LNCAP (cell line): Measurements from ENCODE around the gene KRTAP10-7.

Experiments
- CTCF ChIP-seq: fragments of 450-650 bp; IDR thresholded peaks from 2 replicates; pipeline ENCODE4 v1.5.1; 2017; ENCODE audit warnings: mild to moderate bottlenecking

The KRTAP10-7 gene

DNA sequence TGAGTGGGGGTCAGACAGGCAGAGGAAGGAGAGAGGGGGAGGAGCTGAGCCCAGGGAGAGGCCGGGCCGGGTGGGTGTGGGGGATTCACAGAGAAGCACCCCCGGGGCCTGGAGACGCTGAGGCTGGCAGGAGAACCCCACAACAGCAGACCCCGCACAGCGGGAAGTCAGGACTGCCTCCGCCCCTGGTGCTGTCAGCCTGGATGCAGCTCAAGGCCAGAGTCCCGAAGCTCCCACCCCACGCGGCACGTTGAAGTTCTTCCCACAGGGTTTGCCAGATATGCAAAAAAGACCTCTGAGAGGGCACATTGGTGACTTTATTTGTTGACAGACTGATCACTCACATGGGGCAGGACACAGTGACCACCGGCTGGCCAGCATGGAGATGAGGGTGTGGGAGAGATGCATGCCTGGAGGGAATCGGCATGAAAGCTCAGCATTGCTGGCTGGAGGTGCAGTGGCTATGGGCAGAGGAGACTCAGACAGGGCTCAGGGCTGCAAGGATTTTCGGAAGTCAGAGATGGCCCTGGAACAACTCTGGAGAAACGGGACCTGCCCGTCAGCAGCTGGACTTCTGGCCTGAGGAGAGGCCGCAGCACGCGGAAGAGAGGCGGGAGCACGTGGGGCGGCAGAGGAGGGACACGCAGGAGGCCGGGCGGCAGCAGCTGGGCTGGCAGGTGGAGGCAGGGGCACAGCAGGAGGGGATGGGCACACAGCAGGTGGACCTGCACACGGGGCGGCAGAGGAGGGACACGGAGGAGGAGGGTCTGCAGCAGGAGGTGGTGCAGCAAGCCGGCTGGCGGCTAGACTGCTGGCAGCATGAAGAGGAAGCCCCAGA lies 42.7 kb upstream of the KRTAP10-7 start:
- TF ChIP-seq CTCF: no peak

- no peak for TF ChIP-seq CTCF
These were observed 41.7 kb upstream of the KRTAP10-7 start, which contains the start of gene KRTAP10-3 for GRCh38 chr21:44558695-44559094. Gene KRTAP10-3, minus strand, starts transcription at chr21:44558795. Its CDS starts 80 bp downstream, at chr21:44558715.

DNA sequence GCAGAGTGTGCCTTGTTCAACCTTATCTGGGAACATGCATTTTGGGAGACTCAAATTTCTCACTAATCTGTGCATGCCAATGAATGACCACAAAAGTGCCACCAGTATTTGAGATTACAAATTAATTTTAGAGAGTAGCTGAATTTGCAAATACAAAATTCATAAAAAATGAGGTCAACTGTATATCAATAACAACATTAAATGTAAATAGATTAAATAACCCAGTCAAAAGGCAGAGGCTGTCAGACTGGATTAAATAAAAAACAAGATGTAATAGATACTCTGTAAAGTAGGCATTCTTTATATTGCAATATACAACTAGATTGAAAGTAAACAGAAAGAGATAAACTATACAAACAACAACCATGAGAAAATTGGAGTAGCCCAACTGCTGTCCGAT lies 36.3 kb upstream of the KRTAP10-7 start:
- TF ChIP-seq CTCF: no peak

GRCh38 chr21:44564886-44565598 lies 35.4 kb upstream of the KRTAP10-7 start:
- TF ChIP-seq CTCF: no peak

DNA sequence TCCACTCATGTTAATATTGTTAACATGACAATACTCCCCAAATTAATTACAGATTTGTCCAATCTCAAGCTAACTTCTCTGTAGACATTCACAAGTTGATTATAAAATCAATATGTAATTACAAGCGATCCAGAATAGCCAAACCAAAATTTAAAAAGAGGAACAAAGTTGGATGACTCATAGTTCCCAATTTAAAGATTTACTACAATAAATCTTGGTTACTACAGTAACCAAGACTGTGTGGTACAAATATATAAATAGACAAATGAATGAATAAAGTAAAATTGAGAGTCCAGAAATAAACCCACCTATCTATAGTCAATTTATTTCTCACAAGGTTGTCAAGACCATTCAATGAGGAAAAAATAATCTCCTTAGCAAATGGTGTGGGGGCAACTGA lies 34.0 kb upstream of the KRTAP10-7 start:
- TF ChIP-seq CTCF: no peak

DNA sequence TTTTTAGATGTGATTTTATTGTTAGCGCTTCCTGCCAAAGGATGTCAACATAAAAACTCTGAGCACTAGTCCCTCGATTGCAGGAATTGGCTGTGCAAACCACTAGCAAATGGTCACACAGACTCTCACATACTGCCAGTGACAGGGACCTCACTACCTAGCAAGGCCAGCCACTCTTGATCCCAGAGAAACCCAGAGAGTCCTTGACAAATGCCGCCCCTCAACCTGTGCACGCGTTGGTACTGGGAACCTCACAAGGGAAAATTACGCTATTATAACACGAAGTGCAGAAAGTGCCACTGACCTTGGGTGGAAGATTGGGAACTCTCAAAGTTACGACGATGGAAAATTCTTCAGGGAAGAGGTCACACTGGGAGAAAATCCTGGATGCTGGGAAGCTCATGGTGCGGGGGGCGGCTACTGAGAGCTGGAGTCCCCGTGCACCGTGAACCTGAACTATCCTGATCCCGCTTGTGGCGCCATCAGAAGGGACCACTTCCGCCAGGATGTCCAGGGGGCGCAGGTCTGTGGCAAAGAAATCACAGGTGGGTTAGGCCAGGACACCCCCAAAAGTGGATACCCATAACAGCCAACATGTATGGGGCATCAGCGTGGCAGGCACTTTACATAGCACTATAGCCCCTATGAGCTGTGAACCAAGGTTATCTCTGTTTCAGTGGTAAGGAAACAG lies 32.8 kb upstream of the KRTAP10-7 start:
- TF ChIP-seq CTCF: no peak

- no peak for TF ChIP-seq CTCF
These were observed 32.1 kb upstream of the KRTAP10-7 start for GRCh38 chr21:44568261-44568660.
